HG02642 (cell line): ENCODE measurements around the gene CEP192.
A peak's percentile ranks its signal among the peaks of the same experiment; 100 is the strongest.
"Not testable (repeated sequence)": the region's sequence is repeated elsewhere in the genome, so short reads cannot be mapped to it uniquely, and the experiment has no call there.

Experiments used
- ATAC-seq: cut with Tn5 transposase; IDR thresholded peaks from one replicate; pipeline ENCODE4 v1.9.1; 2021; ENCODE audit warnings: mild to moderate bottlenecking; ENCODE audit not compliant: unreplicated experiment, poor library complexity

The CEP192 gene

GRCh38 chr18:12990967-12991820, at the start of gene CEP192:
TSS of gene CEP192 (plus strand) at chr18:12991362. CDS start at chr18:12999425, 8,063 bp downstream.
- ATAC-seq, result peak; percentile 89

DNA sequence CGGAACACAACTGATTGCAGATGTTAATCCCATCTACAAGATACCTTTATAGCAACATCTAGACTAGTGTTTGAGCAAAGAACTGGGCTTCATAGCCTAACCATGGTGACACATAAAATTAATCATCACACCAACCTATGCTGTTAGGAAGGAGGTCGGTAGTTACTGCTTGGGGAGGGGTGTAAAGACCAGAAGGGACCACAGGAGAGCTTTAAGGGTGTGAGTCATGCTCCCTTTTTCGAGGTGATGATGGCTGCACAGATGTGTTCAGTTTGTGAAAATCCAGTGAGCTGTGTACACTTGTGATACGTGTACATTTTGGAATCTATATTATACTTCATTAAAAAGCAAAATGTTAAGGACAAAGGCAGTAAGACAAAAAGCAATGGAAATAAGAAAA, 47.9 kb upstream of the CEP192 start:
- ATAC-seq, result no peak

DNA sequence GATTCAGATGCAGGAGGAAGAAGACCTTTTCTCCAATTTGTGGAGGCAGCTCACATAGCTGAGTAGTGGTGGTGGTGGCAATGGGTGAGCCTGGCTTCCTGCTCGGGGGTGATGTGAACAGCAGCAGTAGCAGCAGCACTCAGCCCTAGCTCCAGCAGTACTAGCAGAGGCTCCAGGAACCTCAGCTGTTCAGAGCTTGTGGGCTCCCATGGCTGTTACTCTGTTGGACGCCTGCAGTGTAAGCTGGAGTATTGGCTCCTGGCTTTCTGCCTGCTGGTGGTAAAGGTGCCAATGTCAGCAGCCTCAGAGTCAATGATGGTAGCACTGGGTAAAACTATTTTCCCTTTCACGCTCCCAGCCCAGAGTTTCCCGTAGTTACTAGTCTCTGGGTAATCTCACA, 46.5 kb upstream of the CEP192 start:
- no peak for ATAC-seq

DNA sequence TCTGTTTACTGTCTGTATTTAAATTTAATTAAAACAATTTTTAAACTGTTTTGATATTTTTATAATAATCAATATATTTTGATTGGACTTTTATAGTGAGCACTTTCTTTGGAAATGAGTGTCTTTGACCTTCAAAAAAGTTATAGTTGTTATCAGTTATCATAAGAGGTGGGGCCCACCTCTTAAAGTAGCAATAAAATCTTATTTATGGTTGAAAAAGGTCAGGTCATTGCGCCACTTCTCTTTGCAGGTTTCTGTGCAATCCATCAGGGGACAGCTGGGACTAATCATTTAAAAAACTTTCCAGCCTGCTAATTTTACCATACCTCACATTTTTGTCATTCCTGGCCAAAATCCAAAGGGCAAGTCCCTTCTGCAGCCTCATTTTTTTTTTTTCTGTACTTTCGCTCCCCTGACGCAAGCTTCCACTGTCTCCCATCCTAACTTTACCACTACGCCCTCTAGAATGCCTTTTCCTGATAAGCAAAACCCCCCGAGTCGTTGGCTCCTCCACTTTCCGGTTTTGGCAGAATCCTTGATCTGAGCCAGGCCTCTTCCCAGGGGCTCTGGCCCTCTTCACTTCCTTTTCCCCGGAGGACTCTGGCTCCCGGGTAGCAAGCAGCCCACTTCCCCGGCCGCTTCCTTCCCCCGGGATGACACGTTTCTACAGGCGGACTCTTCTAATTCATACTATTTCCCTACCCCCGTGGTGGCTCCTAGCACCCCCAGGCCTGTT, 44.4 kb upstream of the CEP192 start:
- peak; percentile 3 for ATAC-seq

DNA sequence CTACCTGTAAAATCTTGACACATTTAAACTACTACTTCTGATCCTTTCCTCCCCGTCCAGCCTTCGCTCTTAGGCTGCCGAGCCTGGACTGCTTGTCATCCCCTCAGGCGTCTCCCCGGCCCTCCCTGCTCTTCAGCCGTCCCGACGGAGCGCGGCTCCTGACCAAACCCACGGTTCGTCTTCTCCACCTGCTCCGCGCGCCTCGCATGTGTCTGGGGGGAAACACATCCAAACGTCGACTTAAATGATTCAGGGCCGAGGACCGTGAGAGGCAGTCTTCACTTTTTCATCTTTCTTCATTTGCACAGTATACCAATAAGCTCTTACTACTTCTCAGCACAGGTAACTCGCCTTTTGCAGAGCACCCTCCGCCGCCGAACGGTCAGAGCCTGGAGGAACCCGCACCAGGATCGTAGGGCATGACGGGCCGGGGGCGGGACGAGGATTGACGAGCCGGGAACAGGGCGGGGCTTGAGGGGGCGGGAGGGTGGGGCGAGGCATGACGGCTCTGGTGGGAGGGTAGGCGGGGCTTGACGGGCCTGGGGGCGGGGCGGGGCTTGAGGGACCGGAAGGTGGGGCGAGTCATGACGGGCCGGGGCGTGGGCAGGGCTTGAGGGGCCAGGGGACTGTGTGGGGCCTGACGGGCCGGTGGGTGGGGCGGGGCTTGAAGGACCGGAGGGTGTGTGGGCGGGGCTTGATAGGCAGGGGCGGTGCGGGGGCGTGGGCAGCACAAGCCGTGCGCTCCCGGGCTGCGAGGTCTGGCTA, 43.7 kb upstream of the CEP192 start, which contains the start of gene SEH1L:
Gene SEH1L (plus strand): TSS at position 727 of the 765 bp plus-strand sequence. CDS start 111 bp downstream, outside the sequence.
- ATAC-seq, result peak; percentile 83

GRCh38 chr18:12948050-12948804, 42.9 kb upstream of the CEP192 start:
- ATAC-seq, result peak; percentile 80

GRCh38 chr18:12958478-12958877, 32.7 kb upstream of the CEP192 start:
- ATAC-seq, result no peak

- ATAC-seq, result no peak
These were observed 30.8 kb upstream of the CEP192 start for GRCh38 chr18:12960395-12960794.

GRCh38 chr18:12960853-12961397, 30.2 kb upstream of the CEP192 start:
- no peak for ATAC-seq

GRCh38 chr18:12963069-12963468, 28.1 kb upstream of the CEP192 start:
- ATAC-seq, result no peak

- ATAC-seq, result no peak
These were observed 23.0 kb upstream of the CEP192 start for GRCh38 chr18:12968115-12968514.

GRCh38 chr18:12968619-12969018, 22.5 kb upstream of the CEP192 start:
- no peak for ATAC-seq

GRCh38 chr18:12973562-12974213, 17.5 kb upstream of the CEP192 start:
- ATAC-seq, result no peak

DNA sequence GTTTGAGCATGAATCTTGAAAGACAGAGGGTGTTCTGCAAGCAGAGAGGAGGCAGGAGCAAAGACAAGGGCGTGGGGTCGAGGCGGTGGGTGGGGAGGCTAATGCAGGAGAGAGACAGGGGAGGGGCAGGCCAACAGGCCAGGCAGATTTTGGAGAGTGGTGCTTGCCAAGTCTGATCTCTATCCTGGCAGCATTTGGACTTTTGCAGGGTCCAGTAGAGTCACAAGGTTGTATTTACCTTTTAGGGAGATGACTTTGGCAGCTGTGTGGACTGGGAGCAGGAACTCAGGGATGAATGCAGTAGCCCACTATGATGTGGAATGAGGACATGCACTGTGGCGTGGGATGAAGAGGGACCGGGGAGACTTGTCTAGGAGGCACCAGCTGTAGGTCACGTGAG, 15.7 kb upstream of the CEP192 start:
- ATAC-seq, result no peak

GRCh38 chr18:12976305-12976704, 14.9 kb upstream of the CEP192 start:
- no peak for ATAC-seq

- not testable (repeated sequence) for ATAC-seq
These were observed 11.1 kb upstream of the CEP192 start for GRCh38 chr18:12980065-12980464.

DNA sequence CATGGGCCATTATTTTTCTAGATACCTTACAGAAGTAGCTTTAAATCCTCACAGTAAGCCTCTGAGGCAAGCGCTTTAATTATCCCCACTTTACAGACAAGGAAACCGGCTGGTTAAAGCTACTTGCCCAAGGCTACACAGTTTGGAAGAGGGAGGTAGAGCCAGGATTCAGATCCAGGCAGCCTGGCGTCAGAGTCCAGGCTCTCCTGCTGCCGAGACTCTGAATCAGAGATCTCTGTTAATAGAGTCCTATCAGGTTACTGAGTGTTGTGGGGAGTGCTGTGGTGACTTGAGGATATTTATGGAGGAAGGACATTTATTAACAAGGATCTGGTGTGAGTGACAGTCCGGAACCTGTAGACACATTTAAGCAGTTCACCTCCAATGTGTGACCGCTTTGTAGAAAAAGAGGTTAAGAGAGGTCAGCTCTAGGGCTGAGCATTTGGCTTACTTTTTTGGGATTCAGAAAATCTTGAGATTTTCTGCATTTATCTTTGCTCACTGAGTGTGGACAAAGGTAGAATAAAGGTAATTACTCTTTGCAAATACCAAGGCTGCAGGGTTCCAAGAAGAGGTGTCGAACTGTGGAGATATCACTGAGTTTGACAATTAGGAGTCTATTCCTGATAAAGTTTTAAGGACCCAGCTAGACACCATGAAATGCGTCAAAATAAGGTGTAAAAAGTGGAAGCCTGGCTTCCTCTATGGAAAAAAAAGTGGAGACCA, 1.6 kb upstream of the CEP192 start:
- no peak for ATAC-seq

DNA sequence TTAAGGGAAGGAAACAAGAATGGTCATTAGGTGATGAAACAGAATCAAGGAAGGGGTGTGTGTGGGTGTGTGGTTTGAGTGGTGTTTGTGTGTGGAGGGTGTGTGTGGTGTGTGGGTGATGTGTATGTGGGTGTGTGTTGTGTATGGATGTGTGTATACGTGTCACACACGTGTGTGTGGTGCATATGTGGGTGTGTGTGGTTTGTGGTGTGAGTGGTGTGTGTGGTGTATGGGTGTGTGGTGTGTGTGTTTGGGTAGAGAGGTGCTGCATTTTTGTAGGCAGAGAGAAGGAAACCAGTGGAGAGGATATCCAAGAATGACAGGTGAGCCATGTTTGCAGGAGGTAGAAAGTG, 1.1 kb upstream of the CEP192 start:
- ATAC-seq, result no peak

- ATAC-seq, result no peak
These were observed 558 bp upstream of the CEP192 start for GRCh38 chr18:12990641-12990966.
